Islet of Langerhans (tissue), 1 donor: ENCODE measurements around the gene DDX42.
A peak's percentile ranks its signal among the peaks of the same experiment; 100 is the strongest.

Experiments used
- FAIRE-seq: peaks from one replicate; lab custom pipeline; 2011; peaks lifted over from hg19 to GRCh38; lab: Jason Lieb, UNC

The DDX42 gene, protein sequence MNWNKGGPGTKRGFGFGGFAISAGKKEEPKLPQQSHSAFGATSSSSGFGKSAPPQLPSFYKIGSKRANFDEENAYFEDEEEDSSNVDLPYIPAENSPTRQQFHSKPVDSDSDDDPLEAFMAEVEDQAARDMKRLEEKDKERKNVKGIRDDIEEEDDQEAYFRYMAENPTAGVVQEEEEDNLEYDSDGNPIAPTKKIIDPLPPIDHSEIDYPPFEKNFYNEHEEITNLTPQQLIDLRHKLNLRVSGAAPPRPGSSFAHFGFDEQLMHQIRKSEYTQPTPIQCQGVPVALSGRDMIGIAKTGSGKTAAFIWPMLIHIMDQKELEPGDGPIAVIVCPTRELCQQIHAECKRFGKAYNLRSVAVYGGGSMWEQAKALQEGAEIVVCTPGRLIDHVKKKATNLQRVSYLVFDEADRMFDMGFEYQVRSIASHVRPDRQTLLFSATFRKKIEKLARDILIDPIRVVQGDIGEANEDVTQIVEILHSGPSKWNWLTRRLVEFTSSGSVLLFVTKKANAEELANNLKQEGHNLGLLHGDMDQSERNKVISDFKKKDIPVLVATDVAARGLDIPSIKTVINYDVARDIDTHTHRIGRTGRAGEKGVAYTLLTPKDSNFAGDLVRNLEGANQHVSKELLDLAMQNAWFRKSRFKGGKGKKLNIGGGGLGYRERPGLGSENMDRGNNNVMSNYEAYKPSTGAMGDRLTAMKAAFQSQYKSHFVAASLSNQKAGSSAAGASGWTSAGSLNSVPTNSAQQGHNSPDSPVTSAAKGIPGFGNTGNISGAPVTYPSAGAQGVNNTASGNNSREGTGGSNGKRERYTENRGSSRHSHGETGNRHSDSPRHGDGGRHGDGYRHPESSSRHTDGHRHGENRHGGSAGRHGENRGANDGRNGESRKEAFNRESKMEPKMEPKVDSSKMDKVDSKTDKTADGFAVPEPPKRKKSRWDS

DNA sequence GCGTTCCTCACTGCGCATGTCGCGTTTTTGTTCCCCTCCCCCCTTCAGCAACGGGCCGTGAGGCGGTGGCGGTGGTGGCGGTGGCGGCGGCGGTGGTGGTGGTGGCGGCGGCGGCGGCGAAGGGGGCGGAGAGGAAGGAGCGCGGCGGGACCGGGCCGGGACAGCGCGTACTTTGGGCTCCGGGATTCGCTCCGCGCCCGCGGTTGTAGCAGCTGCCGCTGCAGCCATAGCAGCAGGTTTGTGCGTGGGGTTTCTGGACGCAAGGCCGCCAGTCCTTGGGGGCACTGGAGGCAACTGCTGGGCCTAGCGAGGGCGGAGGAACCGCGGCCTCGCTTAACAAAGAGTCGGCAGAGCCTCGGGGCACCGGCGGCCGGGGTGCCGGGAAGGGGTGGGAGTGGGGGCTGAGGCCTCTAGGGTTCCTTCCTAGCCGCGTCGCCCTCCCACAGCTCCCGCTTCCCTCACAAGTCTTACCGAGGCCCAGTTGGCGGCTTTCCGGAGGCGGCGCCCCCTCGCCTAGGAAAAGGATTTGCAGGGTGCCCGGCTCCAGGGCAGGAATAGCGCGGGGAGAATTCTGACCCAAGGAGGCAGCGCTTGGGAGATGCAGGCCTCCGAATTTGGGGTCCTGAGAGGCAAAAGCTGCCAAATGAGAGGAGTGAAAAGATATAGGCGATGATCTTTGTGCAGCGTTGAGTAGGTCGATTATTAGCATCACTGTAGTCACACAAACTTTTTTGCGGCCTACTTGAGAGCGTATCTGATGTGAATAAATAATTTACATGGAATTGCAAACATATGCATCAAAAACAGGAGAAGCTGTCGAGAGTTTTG is at the start of gene DDX42:
DDX42 (plus strand) TSS at position 30 of the 828 bp plus-strand sequence. CDS start 12,880 bp downstream, outside the sequence.
- FAIRE-seq, result no peak

GRCh38 chr17:63735691-63736090 is 38.3 kb upstream of the DDX42 start:
- no peak for FAIRE-seq

GRCh38 chr17:63740464-63741142 is 33.4 kb upstream of the DDX42 start:
- no peak for FAIRE-seq

DNA sequence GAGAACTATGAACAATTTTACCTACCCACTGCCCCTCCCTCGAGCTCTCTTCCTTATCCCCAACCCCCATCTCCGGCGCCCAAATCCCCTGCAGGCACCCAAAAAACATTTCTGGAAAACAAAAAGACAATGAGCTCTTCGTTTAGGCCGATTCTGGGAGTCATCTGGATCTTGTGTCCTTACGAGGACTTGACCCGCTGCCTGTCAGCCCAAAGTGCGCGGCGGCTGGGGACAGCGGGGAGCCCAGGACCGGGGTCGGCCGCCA is 32.9 kb upstream of the DDX42 start:
- no peak for FAIRE-seq

DNA sequence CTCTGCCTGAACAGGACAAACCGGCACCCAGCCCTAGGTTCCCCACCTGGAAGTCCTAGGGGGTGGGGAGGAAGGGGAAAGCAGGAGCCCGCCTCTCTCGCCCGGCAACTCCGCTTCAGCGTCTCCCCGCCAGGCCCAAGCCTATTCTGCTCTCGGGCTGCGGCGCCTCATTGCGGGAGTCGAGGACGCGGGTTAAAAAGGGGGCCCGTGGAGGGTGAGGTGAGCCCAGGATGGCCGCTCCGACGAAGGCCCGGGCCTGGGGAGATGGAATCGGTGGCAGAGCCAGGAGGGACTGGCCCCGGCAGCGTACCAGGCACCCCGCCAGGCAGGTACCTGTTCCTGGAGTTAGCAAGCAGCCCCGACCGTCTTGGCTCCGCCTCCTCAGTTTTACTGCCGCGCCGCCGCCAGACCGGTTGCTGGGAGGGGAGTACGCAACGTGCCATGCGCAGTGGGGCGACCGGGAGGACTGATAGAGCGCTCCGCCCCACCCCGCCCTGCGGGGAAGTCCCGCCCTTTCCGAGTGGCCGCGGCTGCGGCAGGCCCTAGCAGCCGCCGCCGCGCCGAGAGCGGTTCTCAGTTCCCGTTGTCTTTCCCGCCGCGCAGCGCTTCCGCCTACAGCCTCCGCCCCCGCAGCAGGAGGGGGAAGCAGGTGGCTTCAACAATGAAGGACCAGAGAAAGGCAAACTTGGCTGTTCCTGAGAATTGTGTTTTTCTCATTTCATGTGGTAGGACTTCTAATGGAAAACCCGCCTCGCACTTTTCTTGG is 32.4 kb upstream of the DDX42 start, which contains the start of gene STRADA:
STRADA (minus strand) TSS at position 392 of the 766 bp plus-strand sequence. CDS start 13,430 bp downstream, outside the sequence.
- FAIRE-seq, result no peak

- FAIRE-seq, result no peak
Observed at GRCh38 chr17:63751806-63752205, 22.2 kb upstream of the DDX42 start.

GRCh38 chr17:63752707-63753106 is 21.3 kb upstream of the DDX42 start:
- no peak for FAIRE-seq

GRCh38 chr17:63753215-63753614 is 20.8 kb upstream of the DDX42 start:
- no peak for FAIRE-seq

DNA sequence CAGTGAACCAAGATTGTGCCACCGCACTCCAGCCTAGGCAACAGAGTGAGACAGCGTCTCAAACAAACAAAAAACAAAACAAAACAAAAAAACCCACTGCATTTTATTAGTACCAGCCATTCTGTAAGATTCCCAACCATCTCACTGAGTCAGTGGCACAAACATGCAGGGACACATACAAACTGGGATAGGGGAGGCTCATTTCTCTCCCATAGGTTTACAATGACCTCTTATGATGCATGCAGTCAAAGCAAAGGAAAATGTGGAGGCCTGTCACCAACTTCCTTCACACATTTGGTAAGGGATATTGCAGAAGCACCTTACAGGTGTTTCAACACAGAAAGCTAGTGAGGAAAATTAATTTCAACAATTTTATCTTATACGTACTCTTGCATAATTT is 19.9 kb upstream of the DDX42 start:
- no peak for FAIRE-seq

DNA sequence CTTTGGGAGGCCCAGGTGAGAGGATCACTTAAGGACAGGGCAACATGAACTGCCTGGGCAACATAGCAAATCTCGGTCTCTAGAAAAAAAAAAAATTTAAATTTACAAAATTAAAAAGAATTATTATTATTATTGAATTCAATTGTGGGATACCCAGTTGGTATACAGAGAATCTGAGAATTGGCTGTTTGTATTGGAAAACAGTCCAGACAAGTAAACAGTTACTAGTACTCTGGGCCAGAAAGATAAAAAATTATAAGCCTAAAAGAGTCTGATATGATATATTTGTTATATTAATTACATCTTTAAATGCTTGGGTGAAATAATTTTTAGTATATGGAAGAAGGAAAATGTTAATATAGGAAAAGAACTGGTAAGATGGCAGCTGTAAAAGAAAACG is 15.5 kb upstream of the DDX42 start:
- no peak for FAIRE-seq

DNA sequence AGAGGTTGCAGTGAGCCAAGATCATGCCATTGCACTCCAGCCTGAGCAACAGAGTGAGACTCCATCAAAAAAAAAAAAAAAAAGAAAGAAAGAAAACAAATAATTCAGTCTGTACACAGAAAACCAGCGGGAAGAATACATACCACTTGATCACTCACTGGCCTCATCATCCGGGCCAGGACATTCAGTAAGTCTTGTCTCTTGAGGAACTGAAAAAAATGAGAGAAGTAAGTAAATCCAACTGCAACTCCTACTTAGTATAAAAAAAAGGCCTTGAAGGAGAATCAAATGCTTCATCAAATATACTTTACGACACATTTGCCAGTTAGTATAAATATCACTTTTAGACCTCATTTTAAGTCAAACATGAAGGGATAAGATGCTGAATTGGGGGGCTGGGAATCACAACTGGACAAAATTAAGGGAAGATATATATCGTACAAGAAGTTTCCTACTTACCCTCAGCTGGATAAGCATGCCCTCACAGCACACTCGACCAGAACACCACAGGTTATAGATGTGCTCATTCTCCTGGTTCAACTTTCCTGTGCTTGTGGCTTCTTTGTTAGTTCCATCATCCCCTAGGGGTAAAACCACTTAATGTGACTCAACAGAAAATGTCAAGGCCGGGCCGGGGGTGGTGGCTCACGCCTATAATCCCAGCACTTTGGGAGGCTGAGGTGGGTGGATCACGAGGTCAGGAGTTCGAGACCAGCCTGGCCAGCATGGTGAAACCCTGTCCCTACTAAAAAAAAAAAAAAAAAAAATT is 13.0 kb upstream of the DDX42 start:
- FAIRE-seq, result no peak

- peak; percentile 43 for FAIRE-seq
Observed at GRCh38 chr17:63762161-63763078, 11.6 kb upstream of the DDX42 start.

DNA sequence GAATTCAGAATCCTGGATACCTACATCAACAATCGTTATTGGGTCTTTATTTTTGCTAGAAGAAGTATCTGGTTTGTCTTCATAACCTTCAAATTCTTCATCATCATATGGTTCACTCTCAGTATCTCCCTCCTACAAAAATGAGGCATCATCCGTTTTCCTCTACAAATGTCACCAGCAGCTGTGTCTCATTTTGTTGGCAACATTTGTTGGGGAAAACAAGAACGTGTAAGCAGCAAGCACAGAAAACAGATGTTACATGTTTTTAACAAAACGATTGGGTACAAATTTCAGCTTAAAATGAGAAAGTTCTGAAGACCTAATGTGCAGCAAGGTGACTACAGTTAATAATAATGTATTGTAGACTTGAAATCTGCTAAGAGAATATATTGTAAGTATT is 9.3 kb upstream of the DDX42 start:
- FAIRE-seq, result no peak

DNA sequence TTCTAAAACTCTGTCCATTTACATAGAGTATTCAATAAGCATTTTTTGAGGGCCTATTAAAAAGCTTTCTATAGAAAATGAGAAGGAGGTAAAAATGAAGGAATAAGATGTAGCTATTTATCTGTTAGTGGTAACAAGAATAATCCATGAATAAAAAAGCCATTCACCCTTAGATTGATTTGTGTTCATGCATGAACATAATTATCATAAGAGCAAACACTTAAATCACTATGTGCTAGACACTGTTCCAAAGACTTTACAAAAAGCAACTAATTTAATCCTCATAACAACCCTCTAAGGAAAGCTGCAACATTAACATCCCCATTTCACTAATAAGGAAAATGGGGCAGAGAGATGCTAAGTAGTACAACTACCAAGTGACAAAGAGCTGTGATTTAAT is 7.2 kb upstream of the DDX42 start:
- FAIRE-seq, result no peak

GRCh38 chr17:63768433-63768832 is 5.5 kb upstream of the DDX42 start:
- no peak for FAIRE-seq

DNA sequence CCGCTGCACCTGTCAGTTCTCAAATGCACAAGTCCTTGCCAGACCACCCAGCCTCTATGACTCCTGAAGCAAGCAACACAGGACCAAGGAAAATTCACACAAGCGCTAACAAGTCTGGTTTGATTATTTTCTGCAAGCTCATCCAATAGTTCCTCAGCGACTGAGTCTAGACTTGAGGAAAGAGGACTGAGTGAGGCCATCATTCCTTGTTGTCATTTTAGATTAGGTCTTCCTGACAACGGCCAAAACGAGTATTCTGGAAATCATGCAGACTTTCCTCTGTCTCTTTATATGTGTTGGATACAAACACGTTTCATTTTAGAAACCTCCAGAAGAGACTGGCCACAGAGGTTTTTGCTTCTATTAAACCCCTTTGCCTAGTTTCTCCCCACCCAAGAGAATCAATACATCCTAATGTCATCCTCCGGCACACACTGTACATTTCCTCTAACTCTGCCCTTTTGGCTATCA is 1.1 kb upstream of the DDX42 start:
- no peak for FAIRE-seq

GRCh38 chr17:63773272-63774140 is 464 bp upstream of the DDX42 start, which contains the start of gene CCDC47:
Gene CCDC47, minus strand, starts transcription at chr17:63773597. Its CDS starts 7,422 bp downstream, at chr17:63766175.
- peak; percentile 92 for FAIRE-seq

- no peak for FAIRE-seq
Observed at GRCh38 chr17:63774969-63775265, 947 bp downstream of the DDX42 start.
